Measurements from ENCODE around the gene UBQLN1. TPM values are rescaled to one million over a fixed set of nuclear protein-coding genes. Genes with fewer than 3 reads are reported as not detected.
"Not testable (repeated sequence)": the region's sequence is repeated elsewhere in the genome, so short reads cannot be mapped to it uniquely, and the experiment has no call there.

The UBQLN1 gene
- total RNA-seq (2014; rRNA removed; shearing (Covaris generic)): 75.7 and 80.2 TPM in 2 replicates

DNA sequence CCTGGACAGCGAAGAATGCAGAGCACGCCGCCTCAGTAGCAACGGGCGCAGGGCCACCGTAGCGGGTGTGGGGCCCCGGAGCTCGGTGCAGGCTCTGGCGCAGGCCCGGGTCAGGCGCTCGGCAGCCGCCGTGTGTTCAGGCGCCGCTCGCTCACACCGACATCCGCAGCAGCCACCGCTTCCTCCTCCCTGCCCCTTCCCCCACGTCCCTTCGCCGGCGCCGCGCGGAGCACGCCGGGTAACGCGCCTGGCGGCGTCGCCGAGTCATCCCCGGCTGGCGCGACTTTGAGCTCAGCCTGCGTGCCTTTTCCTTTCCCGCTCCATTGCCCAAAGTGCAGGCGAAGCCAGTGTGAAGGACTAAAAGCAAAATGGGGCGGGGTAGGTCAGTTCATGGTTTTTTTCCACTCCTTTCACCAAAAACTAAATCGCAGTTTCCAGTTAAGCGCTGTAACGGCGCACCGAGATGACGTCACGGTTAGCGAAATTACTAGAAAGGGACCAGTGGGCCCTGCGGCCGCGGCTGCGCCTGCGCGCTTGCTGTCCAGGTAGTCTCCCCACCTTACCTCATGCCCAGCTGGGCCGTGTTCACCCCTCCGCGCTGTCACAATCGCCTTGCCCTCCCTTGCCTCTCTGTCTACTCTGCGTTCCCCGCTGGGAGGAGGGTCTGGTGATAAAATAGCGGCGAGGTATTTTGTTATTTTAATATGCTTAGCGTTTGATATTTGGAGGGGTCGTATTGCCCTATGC is at the start of gene UBQLN1:
TSS of gene UBQLN1 (minus strand) at position 191 of the 747 bp plus-strand sequence. CDS start 279 bp downstream, outside the sequence.
- DNase-seq (ENCODE audit: low read depth): peak; percentile 84

GRCh38 chr9:83754383-83754977 is 46.7 kb upstream of the UBQLN1 start:
- no peak for DNase-seq (ENCODE audit: low read depth)

- DNase-seq (ENCODE audit: low read depth): no peak
Observed at GRCh38 chr9:83749706-83750105, 41.9 kb upstream of the UBQLN1 start.

- no peak for DNase-seq (ENCODE audit: low read depth)
Observed at GRCh38 chr9:83744206-83744605, 36.4 kb upstream of the UBQLN1 start.

GRCh38 chr9:83733739-83734138 is 26.0 kb upstream of the UBQLN1 start:
- no peak for DNase-seq (ENCODE audit: low read depth)

DNA sequence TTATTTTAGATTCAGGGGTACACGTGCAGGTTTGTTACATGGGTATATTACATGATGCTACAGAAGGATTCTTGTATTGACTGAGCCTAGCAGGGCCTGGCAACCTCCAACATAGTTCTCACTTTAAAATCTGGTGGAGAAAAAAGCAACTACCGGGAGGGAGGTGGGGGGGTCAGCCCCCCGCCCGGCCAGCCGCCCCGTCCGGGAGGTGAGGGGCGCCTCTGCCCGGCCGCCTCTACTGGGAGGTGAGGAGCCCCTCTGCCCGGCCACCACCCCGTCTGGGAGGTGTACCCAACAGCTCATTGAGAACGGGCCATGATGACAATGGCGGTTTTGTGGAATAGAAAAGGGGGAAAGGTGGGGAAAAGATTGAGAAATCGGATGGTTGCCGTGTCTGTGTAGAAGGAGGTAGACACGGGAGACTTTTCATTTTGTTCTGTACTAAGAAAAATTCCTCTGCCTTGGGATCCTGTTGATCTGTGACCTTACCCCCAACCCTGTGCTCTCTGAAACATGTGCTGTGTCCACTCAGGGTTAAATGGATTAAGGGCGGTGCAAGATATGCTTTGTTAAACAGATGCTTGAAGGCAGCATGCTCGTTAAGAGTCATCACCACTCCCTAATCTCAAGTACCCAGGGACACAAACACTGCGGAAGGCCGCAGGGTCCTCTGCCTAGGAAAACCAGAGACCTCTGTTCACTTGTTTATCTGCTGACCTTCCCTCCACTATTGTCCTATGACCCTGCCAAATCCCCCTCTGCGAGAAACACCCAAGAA is 21.0 kb upstream of the UBQLN1 start:
- DNase-seq (ENCODE audit: low read depth): not testable (repeated sequence)

- no peak for DNase-seq (ENCODE audit: low read depth)
Observed at GRCh38 chr9:83724436-83724835, 16.7 kb upstream of the UBQLN1 start.

GRCh38 chr9:83722726-83723495 is 15.2 kb upstream of the UBQLN1 start:
- DNase-seq (ENCODE audit: low read depth): no peak

DNA sequence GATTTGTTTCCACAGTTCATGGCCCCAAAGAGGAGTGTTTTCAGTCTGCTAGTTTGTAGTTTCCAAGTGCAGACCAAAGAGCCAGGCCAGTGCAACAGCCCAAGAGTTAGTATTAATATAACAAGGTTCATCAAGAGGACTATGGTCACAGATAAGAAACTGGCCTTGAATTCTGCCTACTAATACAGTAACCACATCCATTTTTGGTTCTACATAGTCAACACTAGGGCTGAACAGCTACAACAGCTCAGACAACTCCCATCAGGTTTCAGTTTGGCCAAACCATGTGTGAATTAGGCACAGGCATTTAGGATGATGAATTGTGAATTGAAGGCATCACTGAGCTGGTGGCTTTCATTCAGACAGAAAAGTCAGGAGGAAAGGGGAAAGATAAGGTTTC is 13.8 kb upstream of the UBQLN1 start:
- DNase-seq (ENCODE audit: low read depth): no peak

- DNase-seq (ENCODE audit: low read depth): no peak
Observed at GRCh38 chr9:83715794-83716193, 8.0 kb upstream of the UBQLN1 start.

GRCh38 chr9:83715221-83715620 is 7.5 kb upstream of the UBQLN1 start:
- no peak for DNase-seq (ENCODE audit: low read depth)

- no peak for DNase-seq (ENCODE audit: low read depth)
Observed at GRCh38 chr9:83714329-83714728, 6.6 kb upstream of the UBQLN1 start.

- peak; percentile 55 for DNase-seq (ENCODE audit: low read depth)
Observed at GRCh38 chr9:83708515-83709158, 879 bp upstream of the UBQLN1 start.

DNA sequence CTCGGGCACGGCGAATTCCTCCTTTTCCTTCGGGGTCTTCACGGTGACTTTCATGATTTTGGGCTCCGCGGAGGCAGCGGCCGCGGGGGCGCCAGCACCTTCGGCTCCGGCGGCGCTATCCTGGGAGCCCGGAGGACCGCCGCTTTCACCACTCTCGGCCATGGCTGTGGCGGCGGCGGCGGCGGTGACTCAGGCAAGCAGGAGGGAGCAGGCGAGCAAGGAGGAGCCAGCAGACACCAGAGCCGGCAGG is 315 bp downstream of the UBQLN1 start:
- peak; percentile 72 for DNase-seq (ENCODE audit: low read depth)

GRCh38 chr9:83706676-83707517 is 861 bp downstream of the UBQLN1 start:
- DNase-seq (ENCODE audit: low read depth): peak; percentile 22

DNA sequence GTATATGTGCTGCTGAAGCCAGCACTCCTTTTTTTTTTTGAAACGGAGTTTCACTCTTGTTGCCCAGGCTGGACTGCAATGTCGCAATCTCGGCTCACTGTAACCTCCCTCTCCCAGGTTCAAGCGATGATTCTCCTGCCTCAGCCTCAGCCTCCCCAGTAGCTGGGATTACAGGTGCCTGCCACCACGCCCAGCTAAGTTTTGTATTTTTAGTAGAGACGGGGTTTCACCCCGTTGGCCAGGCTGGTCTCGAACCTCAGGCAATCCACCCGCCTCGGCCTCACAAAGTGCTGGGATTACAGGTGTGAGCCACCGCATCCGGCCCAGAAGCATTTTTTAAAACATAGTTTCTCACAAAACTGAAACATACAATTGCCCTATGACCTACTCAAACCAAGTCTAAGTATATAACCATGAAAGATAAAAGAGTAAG is 2.5 kb downstream of the UBQLN1 start:
- DNase-seq (ENCODE audit: low read depth): not testable (repeated sequence)

DNA sequence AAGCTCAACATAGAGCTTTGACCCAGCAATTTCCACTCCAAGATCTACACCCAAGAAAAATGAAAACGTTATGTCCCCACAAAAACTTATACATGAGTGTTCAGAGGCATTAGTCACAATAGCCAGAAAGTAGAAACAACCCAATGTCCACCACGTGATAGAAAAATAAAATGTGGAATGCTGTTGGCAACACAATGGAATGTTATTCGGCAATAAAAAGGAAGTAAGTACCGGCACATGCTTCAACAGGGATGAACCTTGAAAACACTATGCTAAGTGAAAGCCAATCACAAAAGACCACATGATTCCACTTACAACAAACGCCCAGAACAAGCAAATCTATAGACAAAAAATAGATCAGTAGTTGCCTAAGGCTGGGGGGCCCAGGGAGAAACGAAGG is 6.0 kb downstream of the UBQLN1 start:
- DNase-seq (ENCODE audit: low read depth): peak; percentile 64

DNA sequence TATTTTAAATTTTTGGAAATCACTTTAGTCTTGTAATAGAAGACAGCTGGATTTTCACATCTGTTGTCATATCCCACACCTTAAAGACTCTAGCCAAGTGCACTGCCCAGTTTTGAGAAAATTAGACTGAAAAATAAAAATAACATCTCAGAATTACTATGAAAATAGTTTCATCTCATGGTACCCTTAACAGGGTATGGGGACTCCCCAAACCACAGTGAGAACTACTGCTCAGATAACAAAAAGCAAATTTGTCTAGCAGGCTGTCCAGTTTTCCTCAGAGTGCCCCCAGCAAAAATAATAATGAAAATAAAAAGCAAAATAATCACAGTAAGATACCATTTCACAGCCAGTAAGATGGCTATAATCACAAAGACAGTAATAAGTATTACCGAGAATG is 6.5 kb downstream of the UBQLN1 start:
- DNase-seq (ENCODE audit: low read depth): no peak

DNA sequence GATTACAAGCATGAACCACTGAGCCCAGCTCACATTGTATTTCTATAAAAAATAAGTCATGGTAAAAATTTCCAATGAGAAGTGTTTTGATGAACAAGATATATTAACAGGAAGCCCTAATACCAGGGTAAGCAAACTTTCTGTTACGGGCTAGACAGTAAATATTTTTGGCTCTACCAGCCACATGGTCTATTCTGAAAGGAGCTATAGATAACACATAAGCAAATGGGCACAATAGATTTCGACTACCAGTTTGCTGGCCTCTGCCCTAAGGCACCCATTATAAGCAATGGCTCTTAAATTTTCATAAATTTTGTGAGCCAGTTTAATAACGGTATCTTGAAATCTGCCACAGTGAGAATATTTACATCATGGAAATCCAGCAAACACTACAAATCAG is 8.1 kb downstream of the UBQLN1 start:
- DNase-seq (ENCODE audit: low read depth): no peak

DNA sequence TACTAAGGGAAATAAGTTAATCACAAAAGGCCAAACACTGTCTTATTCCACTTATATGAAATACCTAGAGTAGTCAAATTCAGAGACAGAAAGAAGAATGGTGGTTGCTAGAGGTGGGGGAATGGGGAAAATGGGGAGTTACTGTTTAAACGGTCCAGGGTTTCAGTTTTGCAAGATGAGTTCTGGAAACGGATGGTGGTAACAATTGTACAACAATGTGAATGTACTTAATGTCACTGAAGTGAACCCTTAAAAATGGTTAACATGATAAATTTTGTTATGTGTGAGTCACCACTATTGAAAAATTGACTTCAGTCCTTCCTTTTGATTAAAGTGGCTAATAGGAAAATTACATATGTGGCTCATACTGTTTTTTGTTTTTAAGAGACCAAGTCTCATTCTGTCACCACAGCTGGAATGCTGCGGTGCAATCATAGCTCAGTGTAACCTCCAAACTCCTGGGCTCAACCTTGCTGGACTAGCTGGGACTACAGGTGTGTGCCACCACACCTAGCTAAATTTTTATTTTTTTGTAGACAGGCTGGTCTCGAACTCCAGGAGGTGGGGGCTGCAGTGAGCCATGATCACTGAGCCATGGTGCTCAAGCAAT is 8.7 kb downstream of the UBQLN1 start:
- no peak for DNase-seq (ENCODE audit: low read depth)

All from RPMI7951 (cell line).